ENCODE measurements around the gene WBP2.

WBP2 gene

GRCh38 chr17:75808549-75808904, 46.6 kb downstream of the WBP2 start:
- no peak for TF ChIP-seq POLR2A (IDR thresholded peaks at IDR 0.05; ENCODE audit: low read depth, low read length)
- no peak for FAIRE-seq
- DNase-seq (ENCODE audit: insufficient read length, low spot score) = no peak

GRCh38 chr17:75807861-75808260, 47.3 kb downstream of the WBP2 start:
- no peak for TF ChIP-seq POLR2A (IDR thresholded peaks at IDR 0.05; ENCODE audit: low read depth, low read length)
- no peak for FAIRE-seq

GRCh38 chr17:75806822-75807500, 48.2 kb downstream of the WBP2 start:
- no peak for TF ChIP-seq POLR2A (IDR thresholded peaks at IDR 0.05; ENCODE audit: low read depth, low read length)
- FAIRE-seq (no peak), DNase-seq (ENCODE audit: insufficient read length, low spot score) (no peak)

More at GRCh38 chr17:75807861-75808260, 47.3 kb downstream of the WBP2 start:
- no peak for DNase-seq (ENCODE audit: insufficient read length, low spot score)

GRCh38 chr17:75803883-75804282, 51.3 kb downstream of the WBP2 start:
- DNase-seq (ENCODE audit: insufficient read length, low spot score) (no peak), FAIRE-seq (no peak)
- no peak for TF ChIP-seq POLR2A (IDR thresholded peaks at IDR 0.05; ENCODE audit: low read depth, low read length)

- no peak for TF ChIP-seq POLR2A (IDR thresholded peaks at IDR 0.05; ENCODE audit: low read depth, low read length)
- DNase-seq (ENCODE audit: insufficient read length, low spot score) = no peak
- FAIRE-seq = no peak
Observed at GRCh38 chr17:75799402-75799801, 55.7 kb downstream of the WBP2 start.

- DNase-seq (ENCODE audit: insufficient read length, low spot score) (no peak), FAIRE-seq (no peak)
- TF ChIP-seq POLR2A (IDR thresholded peaks at IDR 0.05; ENCODE audit: low read depth, low read length) = no peak
Observed at GRCh38 chr17:75795820-75796607, 59.1 kb downstream of the WBP2 start.
